ENCODE results near the gene NUPR1. TPM values are rescaled to one million over a fixed set of nuclear protein-coding genes. Genes with fewer than 3 reads are reported as not detected.

NUPR1 gene, protein sequence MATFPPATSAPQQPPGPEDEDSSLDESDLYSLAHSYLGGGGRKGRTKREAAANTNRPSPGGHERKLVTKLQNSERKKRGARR
- total RNA-seq: not detected
- polyA plus RNA-seq (2013, experiment 1 of 2): not detected
- polyA plus RNA-seq (2013, experiment 2 of 2): 0.94 TPM
- 0 to 0.23 (median 0) reads per million in 172 experiments for total RNA-seq

DNA sequence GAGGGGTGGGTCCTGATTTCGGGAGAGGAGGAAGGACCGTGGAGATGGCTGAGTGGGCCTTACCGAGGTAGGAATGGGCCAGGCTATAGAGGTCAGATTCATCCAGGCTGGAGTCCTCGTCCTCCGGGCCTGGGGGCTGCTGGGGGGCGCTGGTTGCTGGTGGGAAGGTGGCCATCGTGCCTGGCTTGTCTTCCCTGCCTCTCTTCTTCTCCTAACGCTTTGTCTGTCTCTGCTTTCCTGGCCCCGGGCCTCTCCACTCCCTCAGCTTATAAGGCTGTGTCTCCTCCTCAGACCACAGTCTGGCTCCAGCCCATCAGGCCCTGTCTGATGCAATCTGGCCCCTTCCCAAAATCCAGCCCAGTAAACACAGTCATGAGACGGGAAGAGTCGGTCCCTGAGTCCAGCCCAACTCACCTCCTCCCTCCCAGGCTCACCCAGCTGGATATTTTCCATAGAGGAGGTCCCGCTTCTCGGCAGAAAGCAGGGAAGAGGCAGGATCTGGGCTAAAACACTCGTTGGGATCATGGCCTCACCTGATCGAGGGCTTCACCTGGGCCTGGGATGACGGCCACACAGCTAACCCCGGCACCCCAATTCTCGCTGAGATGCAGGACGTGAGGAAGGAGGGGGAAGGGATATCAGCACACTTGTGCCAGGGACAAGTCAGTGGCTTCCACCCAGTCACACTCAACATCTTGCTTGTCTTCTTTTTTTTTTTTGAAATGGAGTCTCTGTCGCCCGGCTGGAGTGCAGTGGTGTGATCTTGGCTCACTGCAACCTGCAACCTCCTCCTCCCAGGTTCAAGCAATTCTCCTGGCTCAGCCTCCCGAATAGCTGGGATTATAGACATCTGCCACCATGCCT, at the start of gene NUPR1:
Gene NUPR1 (minus strand): TSS at position 242 of the 864 bp plus-strand sequence. CDS start 67 bp downstream, at position 175.
- ATAC-seq (ENCODE audit: poor library complexity) (no peak), DNase-seq (no peak)
- ChIA-PET POLR2A (no interaction called here), CTCF (no interaction called here)
- Mint-ChIP-seq H3K27me3 (no peaks in the 10 kb centered on the region), H3K9me3 (peaks cover 2% of the 10 kb centered on the region), H3K4me1 (ENCODE audit: low read depth) (peaks cover 43% of the 10 kb centered on the region), H3K27ac (peak within 1 kb of the TSS; percentile 64), H3K36me3 (ENCODE audit: low read depth) (no peaks in the 10 kb centered on the region), H3K4me3 (no peak within 1 kb of the TSS)
- H3K27ac ChIP-seq (ENCODE audit: low read depth in 1 of 2, low read length in 2 of 2): peak within 1 kb of the TSS in 1 of 2 donors; percentile 5
- no peaks in the 10 kb centered on the region for H3K9me3 ChIP-seq (ENCODE audit: control insufficient read depth in 1 of 2, insufficient read depth in 1 of 2, low read length in 2 of 2)
- no peaks in the 10 kb centered on the region for H3K36me3 ChIP-seq (ENCODE audit: insufficient read depth, low read length)
- no peaks in the 10 kb centered on the region for H3K27me3 ChIP-seq (ENCODE audit: control insufficient read depth in 1 of 2, insufficient read depth in 2 of 2, low read length in 2 of 2)
- peaks cover 30% of the 10 kb centered on the region for H3K4me1 ChIP-seq (ENCODE audit: insufficient read depth, low read length)
- intact Hi-C loops (cut with DNase I, micrococcal nuclease): no loop called here
- TF ChIP-seq, protein P1, sequence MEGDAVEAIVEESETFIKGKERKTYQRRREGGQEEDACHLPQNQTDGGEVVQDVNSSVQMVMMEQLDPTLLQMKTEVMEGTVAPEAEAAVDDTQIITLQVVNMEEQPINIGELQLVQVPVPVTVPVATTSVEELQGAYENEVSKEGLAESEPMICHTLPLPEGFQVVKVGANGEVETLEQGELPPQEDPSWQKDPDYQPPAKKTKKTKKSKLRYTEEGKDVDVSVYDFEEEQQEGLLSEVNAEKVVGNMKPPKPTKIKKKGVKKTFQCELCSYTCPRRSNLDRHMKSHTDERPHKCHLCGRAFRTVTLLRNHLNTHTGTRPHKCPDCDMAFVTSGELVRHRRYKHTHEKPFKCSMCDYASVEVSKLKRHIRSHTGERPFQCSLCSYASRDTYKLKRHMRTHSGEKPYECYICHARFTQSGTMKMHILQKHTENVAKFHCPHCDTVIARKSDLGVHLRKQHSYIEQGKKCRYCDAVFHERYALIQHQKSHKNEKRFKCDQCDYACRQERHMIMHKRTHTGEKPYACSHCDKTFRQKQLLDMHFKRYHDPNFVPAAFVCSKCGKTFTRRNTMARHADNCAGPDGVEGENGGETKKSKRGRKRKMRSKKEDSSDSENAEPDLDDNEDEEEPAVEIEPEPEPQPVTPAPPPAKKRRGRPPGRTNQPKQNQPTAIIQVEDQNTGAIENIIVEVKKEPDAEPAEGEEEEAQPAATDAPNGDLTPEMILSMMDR (IDR thresholded peaks at IDR 0.05): no peak
- no peak within 1 kb of the TSS for H3K4me3 ChIP-seq (ENCODE audit: low read length)

DNA sequence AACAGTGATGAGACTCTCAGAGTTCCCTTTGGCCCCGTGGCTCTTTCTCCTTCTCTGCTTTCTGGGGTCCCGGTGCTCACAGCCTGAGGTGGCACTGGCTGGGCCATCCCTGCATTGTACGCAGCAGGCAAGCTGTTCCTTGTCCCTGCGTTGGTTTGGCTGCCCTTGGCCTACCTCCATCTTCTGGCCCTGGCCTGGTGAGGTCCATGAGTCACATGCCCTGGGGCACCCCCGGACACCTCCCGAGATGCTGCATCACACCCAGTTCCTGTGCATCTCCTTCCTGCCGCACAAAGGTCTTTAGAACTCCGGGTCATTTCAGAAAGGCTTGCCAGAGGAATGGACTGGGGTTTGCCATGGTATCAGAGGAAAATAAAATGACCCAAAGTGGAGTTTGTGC, 48.6 kb upstream of the NUPR1 start:
- CTCF ChIA-PET: no interaction called here
- no peaks in the 10 kb centered on the region for H3K27me3 Mint-ChIP-seq
- Histone ChIP-seq H3K4me1 (ENCODE audit: insufficient read depth, low read length) (no peaks in the 10 kb centered on the region), H3K9me3 (ENCODE audit: control insufficient read depth in 1 of 2, insufficient read depth in 1 of 2, low read length in 2 of 2) (no peaks in the 10 kb centered on the region), H3K4me3 (ENCODE audit: low read length) (no peak overlapping the region), H3K36me3 (ENCODE audit: insufficient read depth, low read length) (peaks cover 67% of the 10 kb centered on the region), H3K27ac (ENCODE audit: low read depth in 1 of 2, low read length in 2 of 2) (no peak overlapping the region), H3K27me3 (ENCODE audit: control insufficient read depth in 1 of 2, insufficient read depth in 2 of 2, low read length in 2 of 2) (no peaks in the 10 kb centered on the region)
- no peaks in the 10 kb centered on the region for H3K4me1 Mint-ChIP-seq (ENCODE audit: low read depth)
- ATAC-seq (ENCODE audit: poor library complexity) (no peak), DNase-seq (no peak)
- intact Hi-C loops (cut with DNase I, micrococcal nuclease): no loop called here
- H3K36me3 Mint-ChIP-seq (ENCODE audit: low read depth): peaks cover 90% of the 10 kb centered on the region
- H3K9me3 Mint-ChIP-seq: no peaks in the 10 kb centered on the region
- no peak overlapping the region for H3K4me3 Mint-ChIP-seq
- H3K27ac Mint-ChIP-seq: no peak overlapping the region
- TF ChIP-seq, protein P1 (IDR thresholded peaks at IDR 0.05): no peak
- POLR2A ChIA-PET: no interaction called here

DNA sequence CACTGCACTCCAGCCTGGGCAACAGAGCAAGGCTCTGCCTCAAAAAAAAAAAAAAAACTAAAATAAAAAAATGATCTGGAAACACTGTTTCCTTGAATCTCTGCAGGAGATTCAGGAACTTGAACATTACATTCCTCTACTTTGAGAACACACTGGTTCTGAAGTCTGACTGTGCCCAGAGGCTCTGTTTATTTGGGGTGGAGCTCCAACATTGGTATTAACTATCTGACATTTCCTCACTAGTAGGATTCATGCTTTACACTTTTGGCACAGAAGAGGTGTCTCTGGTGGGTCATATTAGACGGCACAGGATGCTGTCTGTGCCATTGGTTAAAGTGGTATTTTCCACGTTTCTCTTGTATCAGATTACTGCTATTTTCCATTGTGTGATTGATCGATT, 47.7 kb upstream of the NUPR1 start:
- DNase-seq (no peak), ATAC-seq (ENCODE audit: poor library complexity) (no peak)
- H3K27ac ChIP-seq (ENCODE audit: low read depth in 1 of 2, low read length in 2 of 2): no peak overlapping the region
- no peaks in the 10 kb centered on the region for H3K9me3 ChIP-seq (ENCODE audit: control insufficient read depth in 1 of 2, insufficient read depth in 1 of 2, low read length in 2 of 2)
- no peaks in the 10 kb centered on the region for H3K27me3 ChIP-seq (ENCODE audit: control insufficient read depth in 1 of 2, insufficient read depth in 2 of 2, low read length in 2 of 2)
- H3K27me3 Mint-ChIP-seq: no peaks in the 10 kb centered on the region
- H3K4me3 Mint-ChIP-seq: no peak overlapping the region
- no peaks in the 10 kb centered on the region for H3K4me1 Mint-ChIP-seq (ENCODE audit: low read depth)
- intact Hi-C loops (cut with DNase I, micrococcal nuclease): no loop called here
- no peaks in the 10 kb centered on the region for H3K9me3 Mint-ChIP-seq
- H3K36me3 Mint-ChIP-seq (ENCODE audit: low read depth): peaks cover 90% of the 10 kb centered on the region
- no peaks in the 10 kb centered on the region for H3K4me1 ChIP-seq (ENCODE audit: insufficient read depth, low read length)
- TF ChIP-seq, protein P1 (IDR thresholded peaks at IDR 0.05): no peak
- H3K4me3 ChIP-seq (ENCODE audit: low read length): no peak overlapping the region
- ChIA-PET POLR2A (no interaction called here), CTCF (no interaction called here)
- H3K27ac Mint-ChIP-seq: no peak overlapping the region
- H3K36me3 ChIP-seq (ENCODE audit: insufficient read depth, low read length): peaks cover 71% of the 10 kb centered on the region

All from CD4-positive, alpha-beta T cell (primary cell).